DOHH2 (cell line): ENCODE data around the gene NABP1.
A peak's percentile ranks its signal among the peaks of the same experiment; 100 is the strongest.

Experiments used
- H3F3A ChIP-seq: fragments of 200-600 bp; sonication (generic), shearing (Covaris generic); 2 replicates; pipeline ENCODE4 v1.6.0; 2016; ENCODE audit warnings: antibody characterized with exemption, mild to moderate bottlenecking; ENCODE audit not compliant: control insufficient read depth, insufficient read depth
- H3K27ac ChIP-seq: fragments of 200-600 bp; sonication (generic); 2 replicates; pipeline ENCODE4 v1.5.1; 2014; ENCODE audit warnings: low read depth, mild to moderate bottlenecking, low read length, moderate library complexity
- H3K27me3 ChIP-seq: fragments of 200-600 bp; sonication (generic); 2 replicates; pipeline ENCODE4 v1.6.1; 2014; ENCODE audit warnings: mild to moderate bottlenecking, low read length, mixed read lengths; ENCODE audit not compliant: control insufficient read depth
- H3K36me3 ChIP-seq: fragments of 200-600 bp; sonication (generic); 2 replicates; pipeline ENCODE4 v1.6.1; 2014; ENCODE audit warnings: mild to moderate bottlenecking, low read length, moderate library complexity, mixed read lengths; ENCODE audit not compliant: control insufficient read depth
- H3K4me1 ChIP-seq: fragments of 200-600 bp; sonication (generic); 2 replicates; pipeline ENCODE4 v1.6.1; 2014; ENCODE audit warnings: mild to moderate bottlenecking, low read length, mixed read lengths; ENCODE audit not compliant: control insufficient read depth
- H3K4me2 ChIP-seq: fragments of 200-600 bp; sonication (generic); 2 replicates; pipeline ENCODE4 v1.6.0; 2014; ENCODE audit warnings: mild to moderate bottlenecking, low read length, moderate library complexity
- H3K4me3 ChIP-seq: fragments of 200-600 bp; sonication (generic); 2 replicates; pipeline ENCODE4 v1.5.1; 2014; ENCODE audit warnings: mild to moderate bottlenecking, low read length, mixed read lengths
- H3K79me2 ChIP-seq: fragments of 200-600 bp; sonication (generic); 2 replicates; pipeline ENCODE4 v1.6.1; 2014; ENCODE audit warnings: mild to moderate bottlenecking, low read length, mixed read lengths; ENCODE audit not compliant: control insufficient read depth
- H3K9me2 ChIP-seq: fragments of 200-600 bp; sonication (generic); replicated peaks from 2 replicates; pipeline ENCODE4 v1.6.1; 2014; ENCODE audit warnings: mild to moderate bottlenecking, low read length, mixed read lengths; ENCODE audit not compliant: control insufficient read depth
- H3K9me3 ChIP-seq: fragments of 200-600 bp; sonication (generic); 2 replicates; pipeline ENCODE4 v1.6.1; 2014; ENCODE audit warnings: antibody characterized with exemption, low read length, mixed read lengths; ENCODE audit not compliant: control insufficient read depth, insufficient read depth
- H4K20me1 ChIP-seq: fragments of 200-600 bp; sonication (generic); 2 replicates; pipeline ENCODE4 v1.6.0; 2014; ENCODE audit warnings: low read depth, mild to moderate bottlenecking, antibody characterized with exemption, low read length, moderate library complexity; ENCODE audit not compliant: control insufficient read depth, insufficient read depth
- CTCF ChIP-seq: fragments of 200-600 bp; sonication (generic); IDR thresholded peaks from one replicate; pipeline ENCODE4 v1.5.1; 2014; ENCODE audit warnings: antibody characterized with exemption, mild to moderate bottlenecking, low read depth, low read length; ENCODE audit not compliant: poor library complexity, severe bottlenecking
- EZH2phosphoT487 ChIP-seq: fragments of 200-600 bp; sonication (generic); IDR thresholded peaks from 2 replicates; pipeline ENCODE4 v1.6.1; 2017; ENCODE audit warnings: borderline replicate concordance, mild to moderate bottlenecking, antibody characterized with exemption, low read length, moderate library complexity, mixed read lengths

NABP1 gene

GRCh38 chr2:191675807-191676721 is 1.9 kb upstream of the NABP1 start:
- peaks cover 11% of the 10 kb centered on the region for H3K36me3 ChIP-seq
- H3K4me2 ChIP-seq = peak overlapping the region; percentile 93
- peaks cover 3% of the 10 kb centered on the region for H3F3A ChIP-seq
- no peaks in the 10 kb centered on the region for H3K9me3 ChIP-seq
- no peaks in the 10 kb centered on the region for H4K20me1 ChIP-seq
- peak overlapping the region; percentile 52 for H3K27ac ChIP-seq
- H3K27me3 ChIP-seq = no peaks in the 10 kb centered on the region
- peaks cover 42% of the 10 kb centered on the region for H3K4me1 ChIP-seq
- H3K79me2 ChIP-seq = peaks cover 31% of the 10 kb centered on the region
- no peaks in the 10 kb centered on the region for H3K9me2 ChIP-seq
- no peak for TF ChIP-seq CTCF
- TF ChIP-seq EZH2phosphoT487 = no peak
- peak overlapping the region; percentile 83 for H3K4me3 ChIP-seq

GRCh38 chr2:191676790-191677645 is 918 bp upstream of the NABP1 start:
- H3K79me2 ChIP-seq = peaks cover 36% of the 10 kb centered on the region
- peak overlapping the region; percentile 83 for H3K4me3 ChIP-seq
- H3K9me3 ChIP-seq = no peaks in the 10 kb centered on the region
- peak overlapping the region; percentile 45 for H3K27ac ChIP-seq
- no peaks in the 10 kb centered on the region for H3K9me2 ChIP-seq
- no peaks in the 10 kb centered on the region for H3K27me3 ChIP-seq
- H3K4me2 ChIP-seq = peak overlapping the region; percentile 93
- TF ChIP-seq CTCF (no peak), EZH2phosphoT487 (no peak)
- H3K36me3 ChIP-seq = peaks cover 19% of the 10 kb centered on the region
- H3F3A ChIP-seq = peaks cover 4% of the 10 kb centered on the region
- H4K20me1 ChIP-seq = no peaks in the 10 kb centered on the region
- peaks cover 47% of the 10 kb centered on the region for H3K4me1 ChIP-seq

GRCh38 chr2:191678437-191679100 is 633 bp downstream of the NABP1 start:
- Histone ChIP-seq H3K4me1 (peaks cover 47% of the 10 kb centered on the region), H3K27me3 (no peaks in the 10 kb centered on the region), H3K79me2 (peaks cover 42% of the 10 kb centered on the region), H3K27ac (peak overlapping the region; percentile 63), H3K36me3 (peaks cover 34% of the 10 kb centered on the region), H3K4me2 (peak overlapping the region; percentile 75), H3K9me3 (no peaks in the 10 kb centered on the region), H4K20me1 (no peaks in the 10 kb centered on the region), H3F3A (peaks cover 4% of the 10 kb centered on the region), H3K9me2 (no peaks in the 10 kb centered on the region), H3K4me3 (peak overlapping the region; percentile 83)
- TF ChIP-seq EZH2phosphoT487 (no peak), CTCF (no peak)
